SKM-1 (cell line): ENCODE results near the gene TNS2.
"Not testable (repeated sequence)": the region's sequence is repeated elsewhere in the genome, so short reads cannot be mapped to it uniquely, and the experiment has no call there.

ENCODE experiments used
- DNase-seq: peaks from one replicate; lab custom pipeline; 2025; ENCODE audit not compliant: unreplicated experiment; lab: John Stamatoyannopoulos, UW

TNS2 gene

GRCh38 chr12:53107122-53107521 lies 57.3 kb downstream of the TNS2 start:
- no peak for DNase-seq

DNA sequence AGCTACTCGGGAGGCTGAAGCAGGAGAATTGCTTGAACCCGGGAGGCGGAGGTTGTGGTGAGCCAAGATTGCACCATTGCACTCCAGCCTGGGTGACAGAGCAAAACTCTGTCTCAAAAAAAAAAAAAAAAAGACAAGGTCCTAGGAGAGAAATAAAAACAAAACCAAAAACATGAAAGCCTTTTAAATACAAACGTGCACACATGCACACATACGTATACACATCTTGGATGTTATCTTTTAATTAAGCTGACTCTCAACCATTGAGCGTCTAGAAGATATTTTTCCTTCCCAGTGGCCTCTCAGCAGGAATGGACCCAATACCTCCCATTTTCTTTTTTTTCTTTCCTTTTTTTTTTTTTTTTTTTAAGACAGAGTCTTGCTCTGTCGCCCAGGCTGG lies 62.6 kb downstream of the TNS2 start:
- DNase-seq = not testable (repeated sequence)

- no peak for DNase-seq
Observed at GRCh38 chr12:53113136-53113705, 63.4 kb downstream of the TNS2 start.

GRCh38 chr12:53113951-53114350 lies 64.1 kb downstream of the TNS2 start:
- no peak for DNase-seq
